B cell (primary cell): ENCODE data around the gene DEPDC4.

Experiments
- EZH2 ChIP-seq: IDR thresholded peaks from 2 replicates; pipeline ENCODE4 v1.6.1; 2012; ENCODE audit warnings: borderline replicate concordance, low read depth, mild to moderate bottlenecking, moderate library complexity, low read length; ENCODE audit not compliant: insufficient read depth, poor library complexity, severe bottlenecking
- TF ChIP-seq, protein P1 (sequence below): fragments of 200-600 bp; IDR thresholded peaks from one replicate; pipeline ENCODE4 v1.8.0; 2022; ENCODE audit warnings: antibody characterized with exemption, mild to moderate bottlenecking

DNA sequence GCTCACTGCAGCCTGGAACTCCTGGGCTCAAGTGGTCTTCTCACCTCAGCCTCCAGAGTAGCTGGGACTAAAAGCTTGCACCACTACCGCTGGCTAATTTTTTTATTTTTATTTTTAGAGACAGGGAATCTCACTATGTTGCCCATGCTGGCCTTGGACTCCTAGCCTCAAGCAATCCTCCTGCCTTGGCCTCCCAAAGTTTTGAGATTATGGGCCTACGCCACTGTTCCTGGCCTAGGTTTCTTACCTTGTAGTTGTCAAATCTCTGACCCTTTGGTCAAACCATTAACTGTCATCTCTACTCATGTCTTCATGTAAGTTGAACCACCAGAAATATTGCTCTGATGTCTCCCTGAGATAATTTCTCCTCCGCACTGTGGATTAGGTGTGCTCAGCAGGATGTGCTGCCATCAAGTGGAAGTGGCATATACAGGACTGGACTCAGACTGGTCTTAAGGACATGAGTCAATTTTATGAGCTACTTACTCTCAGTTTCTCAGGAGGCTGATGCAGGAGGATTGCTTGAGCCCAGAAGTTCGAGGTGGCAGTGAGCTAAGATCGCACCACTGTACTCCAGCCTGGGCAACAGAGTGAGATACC, 37.7 kb downstream of the DEPDC4 start:
- TF ChIP-seq, protein P1, sequence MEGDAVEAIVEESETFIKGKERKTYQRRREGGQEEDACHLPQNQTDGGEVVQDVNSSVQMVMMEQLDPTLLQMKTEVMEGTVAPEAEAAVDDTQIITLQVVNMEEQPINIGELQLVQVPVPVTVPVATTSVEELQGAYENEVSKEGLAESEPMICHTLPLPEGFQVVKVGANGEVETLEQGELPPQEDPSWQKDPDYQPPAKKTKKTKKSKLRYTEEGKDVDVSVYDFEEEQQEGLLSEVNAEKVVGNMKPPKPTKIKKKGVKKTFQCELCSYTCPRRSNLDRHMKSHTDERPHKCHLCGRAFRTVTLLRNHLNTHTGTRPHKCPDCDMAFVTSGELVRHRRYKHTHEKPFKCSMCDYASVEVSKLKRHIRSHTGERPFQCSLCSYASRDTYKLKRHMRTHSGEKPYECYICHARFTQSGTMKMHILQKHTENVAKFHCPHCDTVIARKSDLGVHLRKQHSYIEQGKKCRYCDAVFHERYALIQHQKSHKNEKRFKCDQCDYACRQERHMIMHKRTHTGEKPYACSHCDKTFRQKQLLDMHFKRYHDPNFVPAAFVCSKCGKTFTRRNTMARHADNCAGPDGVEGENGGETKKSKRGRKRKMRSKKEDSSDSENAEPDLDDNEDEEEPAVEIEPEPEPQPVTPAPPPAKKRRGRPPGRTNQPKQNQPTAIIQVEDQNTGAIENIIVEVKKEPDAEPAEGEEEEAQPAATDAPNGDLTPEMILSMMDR, result no peak
- TF ChIP-seq EZH2, result no peak
